Thoracic aorta (tissue), 2 donors: ENCODE data around the gene LRRC28. TPM values are rescaled to one million over a fixed set of nuclear protein-coding genes. Genes with fewer than 3 reads are reported as not detected.
A peak's percentile ranks its signal among the peaks of the same experiment; 100 is the strongest.

Experiments used
- ATAC-seq: fragments of 150-250 bp; one replicate; pipeline ENCODE4 v1.8.0; 2017; ENCODE audit warnings: low read depth; ENCODE audit not compliant: insufficient number of reproducible peaks, low FRiP score
- DNase-seq: peaks from one replicate; pipeline ENCODE4 v3.0.0-alpha.2; 2020; ENCODE audit warnings: low spot score
- H3K27ac ChIP-seq, 2 donors: fragments of 200-600 bp; sonication (generic); 1 replicate in 1 of 2; 2 replicates in 1 of 2; pipeline ENCODE4 v1.5.1; 2016; ENCODE audit warnings: mild to moderate bottlenecking in 2 of 2, moderate library complexity in 2 of 2
- H3K27me3 ChIP-seq: fragments of 200-600 bp; sonication (generic); replicated peaks from 2 replicates; pipeline ENCODE4 v1.6.0; 2016; ENCODE audit warnings: mild to moderate bottlenecking; ENCODE audit not compliant: insufficient read depth
- H3K36me3 ChIP-seq: fragments of 200-600 bp; sonication (generic); one replicate; pipeline ENCODE4 v1.5.1; 2016
- H3K4me1 ChIP-seq, 2 donors: fragments of 200-600 bp; sonication (generic); 1 replicate in 1 of 2; 2 replicates in 1 of 2; pipeline versions ENCODE4 v1.5.1 to v1.6.0; 2016; ENCODE audit warnings: low read depth in 2 of 2, mild to moderate bottlenecking in 1 of 2; ENCODE audit not compliant: control insufficient read depth in 1 of 2
- H3K4me3 ChIP-seq: fragments of 200-600 bp; sonication (generic); 2 replicates; pipeline ENCODE4 v1.5.1; 2016; ENCODE audit warnings: mild to moderate bottlenecking
- H3K9me3 ChIP-seq: fragments of 200-600 bp; sonication (generic); 2 replicates; pipeline ENCODE4 v1.5.1; 2016
- total RNA-seq, 2 donors: library from RNA; depleted of rRNA; stranded (reverse); fragments of >200 nt; gene quantifications; one replicate each; pipeline versions ENCODE4 v1.1.0 to v1.2.3, GENCODE V29; 2016
- TF ChIP-seq, protein P1 (sequence below): fragments of 200-600 bp; sonication (generic); IDR thresholded peaks from one replicate; pipeline ENCODE4 v1.5.1; 2019; ENCODE audit warnings: antibody characterized with exemption

Gene LRRC28
- total RNA-seq, 2 donors from 2014 or later = 30.1 to 35.3 TPM

DNA sequence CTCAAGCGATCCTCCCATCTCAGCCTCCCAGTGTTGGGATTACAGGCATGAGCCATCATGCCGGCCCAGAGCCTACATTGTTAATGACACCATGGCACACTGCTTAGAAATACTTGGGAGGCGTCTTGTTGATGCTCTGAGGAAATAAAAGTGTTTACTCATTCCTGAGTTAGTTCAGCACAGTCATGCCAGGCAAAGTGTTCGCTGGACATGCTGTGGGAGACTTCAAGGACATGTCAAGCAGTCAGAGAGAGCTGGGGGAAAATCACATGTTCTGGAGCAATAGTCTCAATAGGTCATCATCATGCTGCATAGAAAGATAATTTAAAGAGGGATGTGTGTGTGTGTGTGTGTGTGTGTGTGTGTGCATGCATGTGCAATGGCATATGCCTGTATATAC, 39.4 kb upstream of the LRRC28 start:
- no peak overlapping the region for H3K4me3 ChIP-seq
- DNase-seq (no peak), ATAC-seq (no peak)
- H3K36me3 ChIP-seq = peaks cover 8% of the 10 kb centered on the region
- TF ChIP-seq, protein P1, sequence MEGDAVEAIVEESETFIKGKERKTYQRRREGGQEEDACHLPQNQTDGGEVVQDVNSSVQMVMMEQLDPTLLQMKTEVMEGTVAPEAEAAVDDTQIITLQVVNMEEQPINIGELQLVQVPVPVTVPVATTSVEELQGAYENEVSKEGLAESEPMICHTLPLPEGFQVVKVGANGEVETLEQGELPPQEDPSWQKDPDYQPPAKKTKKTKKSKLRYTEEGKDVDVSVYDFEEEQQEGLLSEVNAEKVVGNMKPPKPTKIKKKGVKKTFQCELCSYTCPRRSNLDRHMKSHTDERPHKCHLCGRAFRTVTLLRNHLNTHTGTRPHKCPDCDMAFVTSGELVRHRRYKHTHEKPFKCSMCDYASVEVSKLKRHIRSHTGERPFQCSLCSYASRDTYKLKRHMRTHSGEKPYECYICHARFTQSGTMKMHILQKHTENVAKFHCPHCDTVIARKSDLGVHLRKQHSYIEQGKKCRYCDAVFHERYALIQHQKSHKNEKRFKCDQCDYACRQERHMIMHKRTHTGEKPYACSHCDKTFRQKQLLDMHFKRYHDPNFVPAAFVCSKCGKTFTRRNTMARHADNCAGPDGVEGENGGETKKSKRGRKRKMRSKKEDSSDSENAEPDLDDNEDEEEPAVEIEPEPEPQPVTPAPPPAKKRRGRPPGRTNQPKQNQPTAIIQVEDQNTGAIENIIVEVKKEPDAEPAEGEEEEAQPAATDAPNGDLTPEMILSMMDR = no peak
- H3K4me1 ChIP-seq = no peaks in the 10 kb centered on the region
- H3K27me3 ChIP-seq = no peaks in the 10 kb centered on the region
- no peaks in the 10 kb centered on the region for H3K9me3 ChIP-seq
- no peak overlapping the region for H3K27ac ChIP-seq

DNA sequence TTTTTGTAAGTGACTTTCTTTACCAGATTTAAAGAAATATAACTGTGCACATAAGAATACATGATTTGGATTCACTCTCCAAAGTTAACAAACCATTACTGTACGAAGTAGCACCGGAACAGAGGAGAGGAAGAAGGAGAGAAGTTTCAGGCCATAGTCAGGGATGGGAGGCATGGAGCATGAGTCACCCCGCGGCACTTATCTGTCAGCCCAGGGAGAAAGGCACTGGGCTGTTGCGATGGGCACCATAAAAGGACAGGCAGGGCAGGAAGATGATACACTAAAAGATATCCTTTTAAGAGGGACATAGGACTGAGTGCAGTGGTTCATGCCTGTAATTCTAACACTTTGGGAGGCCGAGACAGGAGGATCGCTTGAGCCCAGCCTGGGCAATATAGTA, 38.9 kb upstream of the LRRC28 start:
- TF ChIP-seq, protein P1 = no peak
- peaks cover 8% of the 10 kb centered on the region for H3K36me3 ChIP-seq
- ATAC-seq (no peak), DNase-seq (no peak)
- no peaks in the 10 kb centered on the region for H3K9me3 ChIP-seq
- H3K27me3 ChIP-seq = no peaks in the 10 kb centered on the region
- H3K4me3 ChIP-seq = no peak overlapping the region
- no peak overlapping the region for H3K27ac ChIP-seq
- H3K4me1 ChIP-seq = no peaks in the 10 kb centered on the region

DNA sequence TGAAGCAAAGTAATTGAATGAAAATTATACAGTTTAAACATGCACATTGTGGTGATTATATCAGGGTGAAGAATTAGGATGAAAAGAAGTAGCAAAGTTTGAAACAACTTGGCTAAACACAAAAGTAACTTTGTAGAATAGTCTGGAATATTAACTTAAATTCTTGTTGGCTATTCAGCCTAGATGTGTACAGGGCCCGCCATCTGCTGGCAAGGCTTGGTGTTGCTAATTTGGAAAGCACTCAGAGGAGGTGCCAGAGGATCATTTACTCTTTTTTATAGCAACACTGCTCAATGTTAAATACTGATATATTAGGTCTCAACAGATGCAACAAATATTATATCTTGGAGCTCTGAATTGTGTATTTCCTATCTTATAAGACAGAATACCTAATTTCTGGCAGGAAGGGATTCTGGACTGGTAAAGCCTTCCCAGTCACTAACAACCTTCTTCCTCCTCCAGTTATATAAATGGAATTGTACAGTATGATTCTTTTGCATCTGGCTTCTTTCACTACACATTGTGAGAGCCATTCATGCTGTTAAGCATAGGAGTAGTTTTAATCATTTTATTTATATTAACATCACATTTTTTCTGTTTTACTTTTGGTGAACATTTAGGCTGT, 38.0 kb upstream of the LRRC28 start:
- TF ChIP-seq, protein P1 = peak; percentile 86
- no peak overlapping the region for H3K4me3 ChIP-seq
- no peaks in the 10 kb centered on the region for H3K4me1 ChIP-seq
- DNase-seq (peak; percentile 46), ATAC-seq (no peak)
- no peaks in the 10 kb centered on the region for H3K27me3 ChIP-seq
- peaks cover 8% of the 10 kb centered on the region for H3K36me3 ChIP-seq
- no peak overlapping the region for H3K27ac ChIP-seq
- H3K9me3 ChIP-seq = no peaks in the 10 kb centered on the region

DNA sequence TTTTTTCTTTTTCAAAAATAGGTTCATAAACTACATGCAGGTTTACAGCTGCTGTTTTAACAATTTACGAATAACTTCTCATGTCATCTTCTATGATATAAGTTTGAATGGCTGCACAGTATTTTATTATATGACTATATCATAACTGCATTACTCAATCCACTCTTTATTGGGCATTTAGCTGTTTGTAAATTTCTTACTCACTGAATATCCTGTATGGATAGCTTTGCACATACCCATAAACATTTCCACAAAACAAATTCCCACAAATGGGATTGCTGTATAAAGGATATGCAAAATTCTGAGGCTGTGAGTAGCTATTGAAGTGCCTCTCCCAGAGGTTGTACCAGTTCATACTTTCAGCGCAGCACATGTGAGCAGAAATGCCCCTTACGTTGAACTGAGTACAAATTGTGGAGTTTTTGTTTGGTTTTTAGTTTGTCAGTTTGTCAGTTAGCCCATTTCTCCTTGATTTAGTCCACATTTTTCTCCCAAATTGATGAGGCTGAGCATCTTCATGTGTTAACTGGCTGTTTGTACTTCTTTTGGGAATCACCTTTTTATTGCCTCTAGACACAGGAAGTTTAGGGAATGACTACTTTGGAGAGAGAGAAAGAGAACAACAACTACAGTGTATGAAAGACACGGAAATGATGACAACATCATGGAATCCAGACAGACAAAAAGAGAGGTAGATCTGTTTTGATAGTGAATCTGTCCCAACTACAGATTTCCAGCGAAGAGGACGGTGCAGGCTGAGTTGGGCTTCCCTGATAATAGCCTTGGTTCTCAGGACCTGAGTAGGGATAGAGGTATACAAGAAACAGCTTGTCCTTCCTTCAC, 26.7 kb upstream of the LRRC28 start:
- H3K36me3 ChIP-seq = peaks cover 6% of the 10 kb centered on the region
- H3K27me3 ChIP-seq = no peaks in the 10 kb centered on the region
- H3K4me3 ChIP-seq = no peak overlapping the region
- no peak for DNase-seq
- no peak overlapping the region for H3K27ac ChIP-seq
- TF ChIP-seq, protein P1 = no peak
- no peaks in the 10 kb centered on the region for H3K9me3 ChIP-seq
- H3K4me1 ChIP-seq = no peaks in the 10 kb centered on the region
- ATAC-seq = no peak

DNA sequence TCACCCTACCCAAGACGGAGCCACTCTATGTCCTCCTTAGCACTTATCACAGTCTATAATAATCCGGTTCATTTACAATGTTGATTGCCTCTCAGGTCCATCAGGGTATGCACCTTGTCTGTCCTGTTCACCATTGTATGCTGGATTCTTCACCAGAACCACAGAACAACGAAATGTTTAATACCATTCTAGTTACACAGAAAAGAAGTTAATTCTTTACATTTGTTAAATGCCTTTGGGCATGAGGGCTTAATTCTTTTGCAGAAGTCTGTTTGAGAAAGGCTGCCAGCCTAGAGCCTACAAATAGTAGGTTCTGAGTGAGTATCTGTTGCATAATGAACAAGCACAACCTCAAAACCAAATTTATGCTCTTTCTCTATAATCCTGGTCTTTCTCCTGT, 24.5 kb upstream of the LRRC28 start:
- Histone ChIP-seq H3K4me1 (no peaks in the 10 kb centered on the region), H3K4me3 (no peak overlapping the region), H3K9me3 (no peaks in the 10 kb centered on the region), H3K27ac (no peak overlapping the region), H3K27me3 (no peaks in the 10 kb centered on the region), H3K36me3 (no peaks in the 10 kb centered on the region)
- DNase-seq (no peak), ATAC-seq (no peak)
- TF ChIP-seq, protein P1 = no peak
